SK-N-SH treated with all-trans-retinoic acid at 6 μM for 48 hours (cell line): Measurements from ENCODE around the gene PACC1.

ENCODE experiments used
- ATAC-seq: fragments of 200-7000 bp; cut with Tn5 transposase; 3 replicates; pipeline ENCODE4 v1.9.1; 2020; ENCODE audit warnings: mild to moderate bottlenecking, moderate library complexity
- ARNTL ChIP-seq: fragments of 450-650 bp; formaldehyde crosslinking; IDR thresholded peaks from 2 replicates; pipeline ENCODE4 v1.5.0; 2020; ENCODE audit warnings: low read depth, mild to moderate bottlenecking, moderate library complexity, borderline replicate concordance
- BACH2 ChIP-seq: fragments of 250-450 bp; sonication (Bioruptor Pico); IDR thresholded peaks from 2 replicates; pipeline ENCODE4 v1.9.0; 2021; ENCODE audit warnings: mild to moderate bottlenecking, borderline replicate concordance
- CSDC2 ChIP-seq: fragments of 250-450 bp; sonication (Bioruptor Pico); IDR thresholded peaks from 2 replicates; pipeline ENCODE4 v1.5.0; 2020; ENCODE audit warnings: mild to moderate bottlenecking, moderate library complexity
- GLIS3 ChIP-seq: fragments of 250-450 bp; sonication (Bioruptor Pico); IDR thresholded peaks from 2 replicates; pipeline ENCODE4 v1.5.0; 2020; ENCODE audit warnings: mild to moderate bottlenecking, moderate library complexity
- OSR1 ChIP-seq: fragments of 250-450 bp; sonication (Bioruptor Pico); IDR thresholded peaks from 2 replicates; pipeline ENCODE4 v1.8.0; 2022; ENCODE audit warnings: moderate library complexity, mild to moderate bottlenecking, inconsistent platforms
- PPARA ChIP-seq: fragments of 250-450 bp; sonication (Bioruptor Pico); IDR thresholded peaks from 2 replicates; pipeline ENCODE4 v1.5.0; 2020; ENCODE audit warnings: mild to moderate bottlenecking, borderline replicate concordance
- RARB ChIP-seq: fragments of 250-450 bp; sonication (Bioruptor Pico); IDR thresholded peaks from 2 replicates; pipeline ENCODE4 v1.8.0; 2021; ENCODE audit warnings: mild to moderate bottlenecking, moderate library complexity
- SNAI2 ChIP-seq: fragments of 250-450 bp; sonication (Bioruptor Pico); IDR thresholded peaks from 2 replicates; pipeline ENCODE4 v1.5.0; 2020; ENCODE audit warnings: mild to moderate bottlenecking, moderate library complexity
- TCF4 ChIP-seq: fragments of 250-450 bp; sonication (Bioruptor Pico); IDR thresholded peaks from 2 replicates; pipeline ENCODE4 v1.8.0; 2021; ENCODE audit warnings: mild to moderate bottlenecking, moderate library complexity, borderline replicate concordance
- TOX ChIP-seq: fragments of 250-450 bp; sonication (Bioruptor Pico); IDR thresholded peaks from 2 replicates; pipeline ENCODE4 v1.8.0; 2021; ENCODE audit warnings: mild to moderate bottlenecking, moderate library complexity, borderline replicate concordance
- ZC3H10 ChIP-seq: fragments of 250-450 bp; sonication (Bioruptor Pico); IDR thresholded peaks from 2 replicates; pipeline ENCODE4 v1.5.1; 2021; ENCODE audit warnings: mild to moderate bottlenecking, moderate library complexity
- ZFP30 ChIP-seq: fragments of 450-650 bp; formaldehyde crosslinking; IDR thresholded peaks from 2 replicates; pipeline ENCODE4 v1.5.0; 2022; ENCODE audit warnings: mild to moderate bottlenecking, moderate library complexity
- ZNF565 ChIP-seq: fragments of 450-650 bp; formaldehyde crosslinking; conservative IDR thresholded peaks from 2 replicates; pipeline ENCODE4 v1.5.0; 2020; ENCODE audit warnings: low read depth, mild to moderate bottlenecking, moderate library complexity
- ZNF70 ChIP-seq: fragments of 450-650 bp; formaldehyde crosslinking; IDR thresholded peaks from 2 replicates; pipeline ENCODE4 v1.5.0; 2020; ENCODE audit warnings: mild to moderate bottlenecking, moderate library complexity
- ZNF8 ChIP-seq: fragments of 450-650 bp; formaldehyde crosslinking; IDR thresholded peaks from 2 replicates; pipeline ENCODE4 v1.5.0; 2020; ENCODE audit warnings: mild to moderate bottlenecking, moderate library complexity
- TF ChIP-seq, protein P1 (sequence below): fragments of 250-450 bp; sonication (Bioruptor Pico); IDR thresholded peaks from 2 replicates; pipeline ENCODE4 v1.8.0; 2020; ENCODE audit warnings: mild to moderate bottlenecking, moderate library complexity, borderline replicate concordance
- TF ChIP-seq, protein P2 (sequence below): fragments of 250-450 bp; sonication (Bioruptor Pico); IDR thresholded peaks from 2 replicates; pipeline ENCODE4 v1.5.1; 2020; ENCODE audit warnings: low read depth, mild to moderate bottlenecking, moderate library complexity
- TF ChIP-seq, protein P3 (sequence below): fragments of 250-450 bp; sonication (Bioruptor Pico); IDR thresholded peaks from 2 replicates; pipeline ENCODE4 v1.5.0; 2020; ENCODE audit warnings: mild to moderate bottlenecking, moderate library complexity

The PACC1 gene

DNA sequence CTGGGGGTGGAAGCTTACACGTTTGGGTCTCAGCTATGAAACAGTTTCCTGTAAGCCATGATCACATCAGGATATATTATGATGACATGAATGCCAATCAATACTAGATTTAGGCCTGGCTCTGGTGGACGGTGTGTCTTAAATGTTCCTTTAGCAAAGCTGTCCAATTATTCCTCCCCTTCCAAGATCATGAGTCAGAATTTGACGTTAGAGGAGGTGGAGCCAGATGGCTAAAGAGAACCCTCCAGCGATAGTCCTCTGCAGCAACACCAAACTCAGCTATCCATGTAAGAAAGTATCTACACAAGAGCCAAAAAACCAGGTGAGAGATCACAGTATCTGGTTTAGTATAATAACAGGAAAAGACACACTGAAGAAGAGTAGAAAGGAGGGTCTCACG is 47.8 kb downstream of the PACC1 start:
- no peak for TF ChIP-seq ARNTL (CRISPR knock-in tag)
- TF ChIP-seq, protein P1, sequence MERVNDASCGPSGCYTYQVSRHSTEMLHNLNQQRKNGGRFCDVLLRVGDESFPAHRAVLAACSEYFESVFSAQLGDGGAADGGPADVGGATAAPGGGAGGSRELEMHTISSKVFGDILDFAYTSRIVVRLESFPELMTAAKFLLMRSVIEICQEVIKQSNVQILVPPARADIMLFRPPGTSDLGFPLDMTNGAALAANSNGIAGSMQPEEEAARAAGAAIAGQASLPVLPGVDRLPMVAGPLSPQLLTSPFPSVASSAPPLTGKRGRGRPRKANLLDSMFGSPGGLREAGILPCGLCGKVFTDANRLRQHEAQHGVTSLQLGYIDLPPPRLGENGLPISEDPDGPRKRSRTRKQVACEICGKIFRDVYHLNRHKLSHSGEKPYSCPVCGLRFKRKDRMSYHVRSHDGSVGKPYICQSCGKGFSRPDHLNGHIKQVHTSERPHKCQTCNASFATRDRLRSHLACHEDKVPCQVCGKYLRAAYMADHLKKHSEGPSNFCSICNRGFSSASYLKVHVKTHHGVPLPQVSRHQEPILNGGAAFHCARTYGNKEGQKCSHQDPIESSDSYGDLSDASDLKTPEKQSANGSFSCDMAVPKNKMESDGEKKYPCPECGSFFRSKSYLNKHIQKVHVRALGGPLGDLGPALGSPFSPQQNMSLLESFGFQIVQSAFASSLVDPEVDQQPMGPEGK (CRISPR knock-in tag) = no peak
- TF ChIP-seq BACH2 (CRISPR knock-in tag) = no peak
- TF ChIP-seq GLIS3 (CRISPR knock-in tag) = no peak
- TF ChIP-seq ZFP30 = no peak
- TF ChIP-seq TCF4 (CRISPR knock-in tag) = no peak
- TF ChIP-seq RARB (CRISPR knock-in tag) = no peak
- TF ChIP-seq ZNF565 = no peak
- TF ChIP-seq, protein P2, sequence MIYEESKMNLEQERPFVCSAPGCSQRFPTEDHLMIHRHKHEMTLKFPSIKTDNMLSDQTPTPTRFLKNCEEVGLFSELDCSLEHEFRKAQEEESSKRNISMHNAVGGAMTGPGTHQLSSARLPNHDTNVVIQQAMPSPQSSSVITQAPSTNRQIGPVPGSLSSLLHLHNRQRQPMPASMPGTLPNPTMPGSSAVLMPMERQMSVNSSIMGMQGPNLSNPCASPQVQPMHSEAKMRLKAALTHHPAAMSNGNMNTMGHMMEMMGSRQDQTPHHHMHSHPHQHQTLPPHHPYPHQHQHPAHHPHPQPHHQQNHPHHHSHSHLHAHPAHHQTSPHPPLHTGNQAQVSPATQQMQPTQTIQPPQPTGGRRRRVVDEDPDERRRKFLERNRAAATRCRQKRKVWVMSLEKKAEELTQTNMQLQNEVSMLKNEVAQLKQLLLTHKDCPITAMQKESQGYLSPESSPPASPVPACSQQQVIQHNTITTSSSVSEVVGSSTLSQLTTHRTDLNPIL = no peak
- peak; percentile 49 for ATAC-seq

DNA sequence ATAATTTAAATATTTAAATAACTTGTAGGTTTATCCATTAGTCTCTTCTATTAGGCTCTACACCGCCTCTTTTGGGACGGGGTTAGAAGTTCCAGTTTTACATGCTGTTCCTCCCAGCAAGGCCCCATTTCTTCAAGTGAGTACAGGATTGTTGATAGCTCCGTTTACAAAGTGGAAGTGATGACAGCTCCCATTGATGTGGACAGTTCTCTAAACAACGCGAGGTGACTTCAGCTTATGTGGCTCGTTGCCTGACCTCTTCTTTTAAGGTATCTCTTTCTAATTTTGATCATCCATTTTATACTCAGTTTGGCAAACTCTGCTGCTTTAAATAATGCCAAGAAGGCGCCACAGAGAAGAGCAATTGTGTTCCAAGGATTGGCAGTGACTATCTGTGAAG is 49.7 kb downstream of the PACC1 start:
- no peak for ATAC-seq
- no peak for TF ChIP-seq ZFP30
- TF ChIP-seq ZNF70 (CRISPR knock-in tag) = no peak
- no peak for TF ChIP-seq OSR1 (CRISPR knock-in tag)
- no peak for TF ChIP-seq ZNF8 (CRISPR knock-in tag)
- no peak for TF ChIP-seq ARNTL (CRISPR knock-in tag)
- TF ChIP-seq, protein P2 = no peak
- TF ChIP-seq CSDC2 = no peak
- no peak for TF ChIP-seq TOX (CRISPR knock-in tag)
- TF ChIP-seq ZC3H10 (CRISPR knock-in tag) = no peak

DNA sequence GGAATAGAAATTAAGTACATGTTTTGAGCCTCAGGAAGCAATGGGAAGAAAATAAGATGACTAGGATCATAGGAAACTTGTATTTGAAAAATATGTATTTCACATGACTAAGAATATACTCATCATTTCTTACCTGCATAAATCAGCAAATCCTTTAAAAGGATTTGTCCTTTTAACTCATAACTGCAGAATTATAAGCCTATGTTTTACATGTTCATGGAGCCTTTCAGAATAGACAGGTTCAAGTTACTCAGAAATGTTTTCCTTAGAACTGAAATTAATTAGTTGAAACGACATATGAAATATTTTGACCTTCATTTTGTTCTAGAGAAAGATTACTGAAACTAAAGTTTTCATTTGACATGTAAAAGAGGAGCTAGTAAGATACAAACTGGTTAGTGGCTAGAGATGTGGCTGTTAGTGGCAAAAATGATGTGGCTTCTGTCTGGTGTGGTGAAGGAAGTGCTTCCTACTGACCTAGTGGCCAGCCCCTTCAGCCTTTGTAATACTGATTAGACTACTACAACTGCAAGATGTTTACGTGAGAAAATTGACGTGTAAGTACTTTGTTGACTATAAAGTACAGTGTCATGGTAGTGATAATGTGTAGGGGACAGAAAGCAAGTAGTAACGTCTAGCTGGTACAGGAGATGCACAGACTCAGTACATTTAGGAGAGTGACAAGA is 54.7 kb downstream of the PACC1 start:
- no peak for ATAC-seq
- no peak for TF ChIP-seq PPARA (CRISPR knock-in tag)
- TF ChIP-seq TCF4 (CRISPR knock-in tag) = no peak
- TF ChIP-seq, protein P3, sequence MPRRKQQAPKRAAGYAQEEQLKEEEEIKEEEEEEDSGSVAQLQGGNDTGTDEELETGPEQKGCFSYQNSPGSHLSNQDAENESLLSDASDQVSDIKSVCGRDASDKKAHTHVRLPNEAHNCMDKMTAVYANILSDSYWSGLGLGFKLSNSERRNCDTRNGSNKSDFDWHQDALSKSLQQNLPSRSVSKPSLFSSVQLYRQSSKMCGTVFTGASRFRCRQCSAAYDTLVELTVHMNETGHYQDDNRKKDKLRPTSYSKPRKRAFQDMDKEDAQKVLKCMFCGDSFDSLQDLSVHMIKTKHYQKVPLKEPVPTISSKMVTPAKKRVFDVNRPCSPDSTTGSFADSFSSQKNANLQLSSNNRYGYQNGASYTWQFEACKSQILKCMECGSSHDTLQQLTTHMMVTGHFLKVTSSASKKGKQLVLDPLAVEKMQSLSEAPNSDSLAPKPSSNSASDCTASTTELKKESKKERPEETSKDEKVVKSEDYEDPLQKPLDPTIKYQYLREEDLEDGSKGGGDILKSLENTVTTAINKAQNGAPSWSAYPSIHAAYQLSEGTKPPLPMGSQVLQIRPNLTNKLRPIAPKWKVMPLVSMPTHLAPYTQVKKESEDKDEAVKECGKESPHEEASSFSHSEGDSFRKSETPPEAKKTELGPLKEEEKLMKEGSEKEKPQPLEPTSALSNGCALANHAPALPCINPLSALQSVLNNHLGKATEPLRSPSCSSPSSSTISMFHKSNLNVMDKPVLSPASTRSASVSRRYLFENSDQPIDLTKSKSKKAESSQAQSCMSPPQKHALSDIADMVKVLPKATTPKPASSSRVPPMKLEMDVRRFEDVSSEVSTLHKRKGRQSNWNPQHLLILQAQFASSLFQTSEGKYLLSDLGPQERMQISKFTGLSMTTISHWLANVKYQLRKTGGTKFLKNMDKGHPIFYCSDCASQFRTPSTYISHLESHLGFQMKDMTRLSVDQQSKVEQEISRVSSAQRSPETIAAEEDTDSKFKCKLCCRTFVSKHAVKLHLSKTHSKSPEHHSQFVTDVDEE = no peak
- no peak for TF ChIP-seq BACH2 (CRISPR knock-in tag)
- TF ChIP-seq GLIS3 (CRISPR knock-in tag) = no peak
- TF ChIP-seq OSR1 (CRISPR knock-in tag) = no peak
- TF ChIP-seq SNAI2 (CRISPR knock-in tag) = no peak
- TF ChIP-seq, protein P1 (CRISPR knock-in tag) = no peak
- TF ChIP-seq, all 23 proteins: peak for 0
